Neural cell (in vitro differentiated cells): ENCODE measurements around the gene PCDH1. TPM values are rescaled to one million over a fixed set of nuclear protein-coding genes. Genes with fewer than 3 reads are reported as not detected.

Source experiments
- H2AFZ ChIP-seq: fragments of 200-600, 300-800 bp; sonication (generic), shearing (Covaris generic); 2 replicates; pipeline ENCODE4 v1.6.0; 2014; ENCODE audit warnings: low read depth, mild to moderate bottlenecking, antibody characterized with exemption, low read length, moderate library complexity
- H3F3A ChIP-seq: fragments of 200-600 bp; shearing (Covaris generic); 2 replicates; pipeline ENCODE4 v1.6.1; 2016; ENCODE audit warnings: mild to moderate bottlenecking, moderate library complexity, mixed read lengths, antibody characterized with exemption, low read length; ENCODE audit not compliant: insufficient read depth, poor library complexity, severe bottlenecking
- H3K27ac ChIP-seq: fragments of 200-600, 300-800 bp; sonication (generic), shearing (Covaris generic); 2 replicates; pipeline ENCODE4 v1.5.1; 2014; ENCODE audit warnings: mild to moderate bottlenecking, low read length, moderate library complexity
- H3K27me3 ChIP-seq: fragments of 300-800, 200-600 bp; sonication (generic), shearing (Covaris generic); 2 replicates; pipeline ENCODE4 v1.6.0; 2014; ENCODE audit warnings: mild to moderate bottlenecking, low read depth, low read length, moderate library complexity; ENCODE audit not compliant: insufficient read depth
- H3K36me3 ChIP-seq: fragments of 300-800, 200-600 bp; sonication (generic), shearing (Covaris generic); 2 replicates; pipeline ENCODE4 v1.5.1; 2014; ENCODE audit warnings: mild to moderate bottlenecking, antibody characterized with exemption, low read length, moderate library complexity; ENCODE audit not compliant: insufficient read depth
- H3K4me2 ChIP-seq: fragments of 300-800, 200-600 bp; sonication (generic), shearing (Covaris generic); 2 replicates; pipeline ENCODE4 v1.6.0; 2014; ENCODE audit warnings: mild to moderate bottlenecking, low read length
- H3K4me3 ChIP-seq: fragments of 300-800, 200-600 bp; sonication (generic), shearing (Covaris generic); 2 replicates; pipeline ENCODE4 v1.5.1; 2014; ENCODE audit warnings: mild to moderate bottlenecking, low read length, moderate library complexity
- H3K79me2 ChIP-seq: fragments of 200-600 bp; shearing (Covaris generic); replicated peaks from 2 replicates; pipeline ENCODE4 v1.6.0; 2014; ENCODE audit warnings: mild to moderate bottlenecking, low read length, moderate library complexity; ENCODE audit not compliant: insufficient read depth
- H3K9ac ChIP-seq: fragments of 300-800, 200-600 bp; sonication (generic), shearing (Covaris generic); 2 replicates; pipeline ENCODE4 v1.6.1; 2016; ENCODE audit warnings: mild to moderate bottlenecking, low read length, mixed read lengths
- H3K9me2 ChIP-seq: fragments of 200-600 bp; shearing (Covaris generic); 2 replicates; pipeline ENCODE4 v1.6.1; 2016; ENCODE audit warnings: mild to moderate bottlenecking, low read length, mixed read lengths; ENCODE audit not compliant: insufficient read depth
- H3K9me3 ChIP-seq: fragments of 200-600, 300-800 bp; sonication (generic), shearing (Covaris generic); 2 replicates; pipeline ENCODE4 v1.6.1; 2016; ENCODE audit warnings: mild to moderate bottlenecking, mixed run types, low read length, moderate library complexity, mixed read lengths
- H4K20me1 ChIP-seq: fragments of 200-600 bp; shearing (Covaris generic); 2 replicates; pipeline ENCODE4 v1.6.1; 2016; ENCODE audit warnings: mild to moderate bottlenecking, mixed run types; ENCODE audit not compliant: insufficient read depth
- EP300 ChIP-seq: fragments of 450-650 bp; conservative IDR thresholded peaks from 2 replicates; pipeline ENCODE4 v1.6.1; 2014; ENCODE audit warnings: antibody characterized with exemption, mild to moderate bottlenecking, moderate library complexity; ENCODE audit not compliant: poor library complexity, severe bottlenecking
- EZH2 ChIP-seq: fragments of 200-600, 300-800 bp; shearing (Covaris generic), sonication (generic); IDR thresholded peaks from 2 replicates; pipeline ENCODE4 v1.6.1; 2014; ENCODE audit warnings: antibody characterized with exemption, low read length, borderline replicate concordance, mild to moderate bottlenecking; ENCODE audit not compliant: insufficient read depth, poor library complexity, severe bottlenecking
- MXI1 ChIP-seq: fragments of 450-650 bp; conservative IDR thresholded peaks from 2 replicates; pipeline ENCODE4 v1.6.1; 2014; ENCODE audit warnings: antibody characterized with exemption, mild to moderate bottlenecking; ENCODE audit not compliant: poor library complexity, severe bottlenecking
- POLR2AphosphoS5 ChIP-seq: IDR thresholded peaks from 2 replicates; pipeline ENCODE4 v1.6.1; 2012
- RAD21 ChIP-seq: fragments of 450-650 bp; conservative IDR thresholded peaks from 2 replicates; pipeline ENCODE4 v1.6.1; 2014; ENCODE audit warnings: antibody characterized with exemption, mild to moderate bottlenecking, moderate library complexity
- SMC3 ChIP-seq: fragments of 450-650 bp; conservative IDR thresholded peaks from 2 replicates; pipeline ENCODE4 v1.6.1; 2014; ENCODE audit warnings: antibody characterized with exemption, mild to moderate bottlenecking, moderate library complexity; ENCODE audit not compliant: poor library complexity
- TAF1 ChIP-seq: IDR thresholded peaks from 2 replicates; pipeline ENCODE4 v1.6.1; 2012; ENCODE audit warnings: low read depth
- polyA plus RNA-seq: library from polyadenylated mRNA; depleted of rRNA; stranded (reverse); fragments of >200 nt; gene quantifications from 2 replicates; pipeline ENCODE4 v1.2.3, GENCODE V29; 2014
- TF ChIP-seq, protein P1 (sequence below): IDR thresholded peaks from 2 replicates; pipeline ENCODE4 v1.6.1; 2012; ENCODE audit warnings: borderline replicate concordance
- TF ChIP-seq, protein P2 (sequence below): fragments of 450-650 bp; IDR thresholded peaks from 2 replicates; pipeline ENCODE4 v1.5.1; 2014; ENCODE audit warnings: antibody characterized with exemption, mild to moderate bottlenecking, moderate library complexity; ENCODE audit not compliant: poor library complexity, severe bottlenecking

Gene PCDH1
- polyA plus RNA-seq, 1 donor from 2014 or later = 13.9 TPM

DNA sequence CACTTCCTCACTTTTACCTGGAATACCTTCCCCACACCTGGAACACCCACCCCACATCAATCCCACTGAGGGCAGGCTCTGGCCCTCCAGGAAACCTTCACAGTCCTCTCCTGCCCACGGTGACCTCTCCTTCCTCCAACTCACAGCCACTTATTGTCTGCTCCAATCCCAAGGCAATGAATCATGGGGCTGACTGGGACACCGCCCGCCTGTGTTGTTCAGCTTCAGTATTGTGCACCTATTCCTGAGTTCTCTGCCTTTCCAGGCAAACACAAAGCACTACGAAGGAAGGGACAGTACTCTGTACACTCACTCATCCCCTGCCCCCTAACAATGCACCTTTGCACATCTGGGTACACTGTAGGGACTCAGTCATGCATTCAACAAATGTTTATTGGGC is 7.3 kb downstream of the PCDH1 start:
- H3F3A ChIP-seq = no peaks in the 10 kb centered on the region
- H3K9me2 ChIP-seq = no peaks in the 10 kb centered on the region
- peaks cover 26% of the 10 kb centered on the region for H4K20me1 ChIP-seq
- H3K9ac ChIP-seq = no peak overlapping the region
- no peaks in the 10 kb centered on the region for H3K27me3 ChIP-seq
- H3K36me3 ChIP-seq = no peaks in the 10 kb centered on the region
- H3K4me3 ChIP-seq = no peak overlapping the region
- no peaks in the 10 kb centered on the region for H3K9me3 ChIP-seq
- H3K27ac ChIP-seq = no peak overlapping the region
- no peak for TF ChIP-seq TAF1
- TF ChIP-seq SMC3 = no peak
- no peak for TF ChIP-seq EP300
- TF ChIP-seq RAD21 = no peak
- TF ChIP-seq POLR2AphosphoS5 = no peak
- no peak for TF ChIP-seq MXI1
- H3K4me2 ChIP-seq = no peak overlapping the region
- no peak overlapping the region for H2AFZ ChIP-seq
- peaks cover 69% of the 10 kb centered on the region for H3K79me2 ChIP-seq

DNA sequence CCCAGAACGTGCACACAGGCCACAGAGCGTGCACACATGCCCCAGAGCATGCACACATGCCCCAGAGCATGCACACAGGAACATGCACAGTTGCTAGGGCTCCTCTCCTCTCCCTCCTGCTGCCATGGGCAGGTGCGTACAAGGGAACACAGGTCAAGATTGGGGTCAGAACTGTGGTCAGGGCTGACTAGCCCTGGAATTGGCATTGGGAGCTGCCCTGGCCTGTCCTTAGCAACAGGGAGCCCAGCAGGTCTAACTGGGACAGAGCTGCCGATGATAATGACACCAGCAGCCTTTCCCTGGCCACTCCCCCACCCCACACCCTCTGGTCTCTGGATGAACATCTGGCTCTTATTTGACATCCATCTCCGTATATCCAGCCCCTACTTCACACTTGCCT is 8.0 kb downstream of the PCDH1 start:
- peaks cover 26% of the 10 kb centered on the region for H4K20me1 ChIP-seq
- no peaks in the 10 kb centered on the region for H3K36me3 ChIP-seq
- H2AFZ ChIP-seq = no peak overlapping the region
- H3K9me2 ChIP-seq = no peaks in the 10 kb centered on the region
- H3F3A ChIP-seq = no peaks in the 10 kb centered on the region
- H3K9ac ChIP-seq = no peak overlapping the region
- no peak overlapping the region for H3K4me3 ChIP-seq
- H3K79me2 ChIP-seq = peaks cover 63% of the 10 kb centered on the region
- H3K27me3 ChIP-seq = no peaks in the 10 kb centered on the region
- TF ChIP-seq, protein P1, sequence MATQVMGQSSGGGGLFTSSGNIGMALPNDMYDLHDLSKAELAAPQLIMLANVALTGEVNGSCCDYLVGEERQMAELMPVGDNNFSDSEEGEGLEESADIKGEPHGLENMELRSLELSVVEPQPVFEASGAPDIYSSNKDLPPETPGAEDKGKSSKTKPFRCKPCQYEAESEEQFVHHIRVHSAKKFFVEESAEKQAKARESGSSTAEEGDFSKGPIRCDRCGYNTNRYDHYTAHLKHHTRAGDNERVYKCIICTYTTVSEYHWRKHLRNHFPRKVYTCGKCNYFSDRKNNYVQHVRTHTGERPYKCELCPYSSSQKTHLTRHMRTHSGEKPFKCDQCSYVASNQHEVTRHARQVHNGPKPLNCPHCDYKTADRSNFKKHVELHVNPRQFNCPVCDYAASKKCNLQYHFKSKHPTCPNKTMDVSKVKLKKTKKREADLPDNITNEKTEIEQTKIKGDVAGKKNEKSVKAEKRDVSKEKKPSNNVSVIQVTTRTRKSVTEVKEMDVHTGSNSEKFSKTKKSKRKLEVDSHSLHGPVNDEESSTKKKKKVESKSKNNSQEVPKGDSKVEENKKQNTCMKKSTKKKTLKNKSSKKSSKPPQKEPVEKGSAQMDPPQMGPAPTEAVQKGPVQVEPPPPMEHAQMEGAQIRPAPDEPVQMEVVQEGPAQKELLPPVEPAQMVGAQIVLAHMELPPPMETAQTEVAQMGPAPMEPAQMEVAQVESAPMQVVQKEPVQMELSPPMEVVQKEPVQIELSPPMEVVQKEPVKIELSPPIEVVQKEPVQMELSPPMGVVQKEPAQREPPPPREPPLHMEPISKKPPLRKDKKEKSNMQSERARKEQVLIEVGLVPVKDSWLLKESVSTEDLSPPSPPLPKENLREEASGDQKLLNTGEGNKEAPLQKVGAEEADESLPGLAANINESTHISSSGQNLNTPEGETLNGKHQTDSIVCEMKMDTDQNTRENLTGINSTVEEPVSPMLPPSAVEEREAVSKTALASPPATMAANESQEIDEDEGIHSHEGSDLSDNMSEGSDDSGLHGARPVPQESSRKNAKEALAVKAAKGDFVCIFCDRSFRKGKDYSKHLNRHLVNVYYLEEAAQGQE = no peak
- TF ChIP-seq RAD21 (no peak), TAF1 (no peak), EZH2 (no peak)
- no peak overlapping the region for H3K4me2 ChIP-seq
- no peaks in the 10 kb centered on the region for H3K9me3 ChIP-seq
- no peak overlapping the region for H3K27ac ChIP-seq

DNA sequence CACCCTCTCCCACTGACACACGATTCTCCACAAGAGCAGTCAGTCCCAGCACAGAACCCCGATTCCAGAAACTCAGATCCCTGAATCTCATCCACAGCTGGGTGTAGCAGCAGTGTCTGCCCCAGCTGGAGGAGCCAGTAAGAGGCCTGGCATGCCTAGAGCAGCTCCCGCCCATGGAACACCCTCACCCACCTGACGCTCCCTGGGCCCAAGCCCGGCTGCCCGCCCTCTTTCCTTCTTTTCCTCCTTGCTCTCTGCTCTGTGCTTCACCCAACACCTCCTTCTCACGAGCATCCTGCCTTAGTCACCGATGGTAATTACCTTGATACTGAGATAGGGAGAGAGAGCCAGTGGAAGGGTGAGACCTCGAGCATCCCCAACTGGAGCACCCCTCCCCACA is 8.7 kb downstream of the PCDH1 start:
- Histone ChIP-seq H3K9ac (no peak overlapping the region), H3K27ac (no peak overlapping the region), H3K27me3 (no peaks in the 10 kb centered on the region), H3K4me3 (no peak overlapping the region), H3K9me3 (no peaks in the 10 kb centered on the region), H4K20me1 (peaks cover 26% of the 10 kb centered on the region), H3K4me2 (no peak overlapping the region), H2AFZ (no peak overlapping the region), H3F3A (no peaks in the 10 kb centered on the region), H3K36me3 (no peaks in the 10 kb centered on the region), H3K79me2 (peaks cover 56% of the 10 kb centered on the region), H3K9me2 (no peaks in the 10 kb centered on the region)
- TF ChIP-seq EP300 = no peak
- no peak for TF ChIP-seq POLR2AphosphoS5
- TF ChIP-seq SMC3 = no peak
- TF ChIP-seq RAD21 = no peak
- no peak for TF ChIP-seq MXI1
- TF ChIP-seq, protein P2, sequence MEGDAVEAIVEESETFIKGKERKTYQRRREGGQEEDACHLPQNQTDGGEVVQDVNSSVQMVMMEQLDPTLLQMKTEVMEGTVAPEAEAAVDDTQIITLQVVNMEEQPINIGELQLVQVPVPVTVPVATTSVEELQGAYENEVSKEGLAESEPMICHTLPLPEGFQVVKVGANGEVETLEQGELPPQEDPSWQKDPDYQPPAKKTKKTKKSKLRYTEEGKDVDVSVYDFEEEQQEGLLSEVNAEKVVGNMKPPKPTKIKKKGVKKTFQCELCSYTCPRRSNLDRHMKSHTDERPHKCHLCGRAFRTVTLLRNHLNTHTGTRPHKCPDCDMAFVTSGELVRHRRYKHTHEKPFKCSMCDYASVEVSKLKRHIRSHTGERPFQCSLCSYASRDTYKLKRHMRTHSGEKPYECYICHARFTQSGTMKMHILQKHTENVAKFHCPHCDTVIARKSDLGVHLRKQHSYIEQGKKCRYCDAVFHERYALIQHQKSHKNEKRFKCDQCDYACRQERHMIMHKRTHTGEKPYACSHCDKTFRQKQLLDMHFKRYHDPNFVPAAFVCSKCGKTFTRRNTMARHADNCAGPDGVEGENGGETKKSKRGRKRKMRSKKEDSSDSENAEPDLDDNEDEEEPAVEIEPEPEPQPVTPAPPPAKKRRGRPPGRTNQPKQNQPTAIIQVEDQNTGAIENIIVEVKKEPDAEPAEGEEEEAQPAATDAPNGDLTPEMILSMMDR = no peak
- no peak for TF ChIP-seq EZH2
- TF ChIP-seq TAF1 = no peak
- TF ChIP-seq, protein P1 = no peak
